WI38 (cell line): ENCODE results near the gene TMEM151A.

ENCODE experiments used
- H3K4me3 ChIP-seq: 2 replicates; pipeline ENCODE4 v1.5.1; 2011; ENCODE audit warnings: low read depth, mild to moderate bottlenecking, control low read depth, low read length
- TF ChIP-seq, protein P1 (sequence below): IDR thresholded peaks from 2 replicates; pipeline ENCODE4 v1.5.1; 2012; ENCODE audit warnings: low read depth, mild to moderate bottlenecking, control low read depth, low read length

The TMEM151A gene

DNA sequence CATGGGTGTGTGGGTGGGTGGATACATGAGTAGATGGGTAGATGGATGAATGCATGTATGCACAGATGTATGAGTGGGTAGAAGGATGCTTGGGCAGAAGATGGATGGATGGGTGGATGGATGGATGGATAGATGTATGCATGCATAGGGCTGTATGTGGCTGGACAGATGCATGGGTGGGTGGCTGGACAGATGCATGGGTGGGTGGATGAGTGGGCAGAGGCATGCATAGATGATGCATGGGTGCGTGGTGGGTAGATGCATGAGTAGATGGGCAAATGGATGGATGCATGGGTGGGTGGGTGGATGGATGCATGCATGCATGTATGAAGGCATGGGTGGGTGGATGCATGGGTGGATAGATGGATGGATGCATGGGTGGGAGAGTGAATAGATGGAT, 32.0 kb downstream of the TMEM151A start:
- TF ChIP-seq, protein P1, sequence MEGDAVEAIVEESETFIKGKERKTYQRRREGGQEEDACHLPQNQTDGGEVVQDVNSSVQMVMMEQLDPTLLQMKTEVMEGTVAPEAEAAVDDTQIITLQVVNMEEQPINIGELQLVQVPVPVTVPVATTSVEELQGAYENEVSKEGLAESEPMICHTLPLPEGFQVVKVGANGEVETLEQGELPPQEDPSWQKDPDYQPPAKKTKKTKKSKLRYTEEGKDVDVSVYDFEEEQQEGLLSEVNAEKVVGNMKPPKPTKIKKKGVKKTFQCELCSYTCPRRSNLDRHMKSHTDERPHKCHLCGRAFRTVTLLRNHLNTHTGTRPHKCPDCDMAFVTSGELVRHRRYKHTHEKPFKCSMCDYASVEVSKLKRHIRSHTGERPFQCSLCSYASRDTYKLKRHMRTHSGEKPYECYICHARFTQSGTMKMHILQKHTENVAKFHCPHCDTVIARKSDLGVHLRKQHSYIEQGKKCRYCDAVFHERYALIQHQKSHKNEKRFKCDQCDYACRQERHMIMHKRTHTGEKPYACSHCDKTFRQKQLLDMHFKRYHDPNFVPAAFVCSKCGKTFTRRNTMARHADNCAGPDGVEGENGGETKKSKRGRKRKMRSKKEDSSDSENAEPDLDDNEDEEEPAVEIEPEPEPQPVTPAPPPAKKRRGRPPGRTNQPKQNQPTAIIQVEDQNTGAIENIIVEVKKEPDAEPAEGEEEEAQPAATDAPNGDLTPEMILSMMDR, result no peak
- no peak overlapping the region for H3K4me3 ChIP-seq

DNA sequence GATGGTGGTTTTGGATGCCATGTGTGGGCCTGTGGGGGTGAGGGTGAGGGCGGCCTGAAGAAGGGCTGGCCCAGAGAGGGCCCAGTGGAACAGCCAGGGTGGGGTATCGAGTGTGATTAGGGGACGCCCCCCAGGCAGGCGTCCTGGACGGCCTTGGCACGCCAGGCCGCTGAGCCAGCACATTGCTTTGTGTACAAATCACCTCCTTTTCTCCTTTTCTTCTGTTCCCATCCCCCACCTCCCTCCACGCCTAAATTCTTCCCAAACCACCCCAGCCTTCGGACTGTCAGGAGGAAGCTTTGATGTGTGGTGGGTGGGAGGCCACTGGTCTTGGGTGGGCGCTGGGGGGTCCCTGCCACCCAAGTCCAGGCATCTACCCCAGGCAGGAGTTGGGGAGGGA, 33.0 kb downstream of the TMEM151A start:
- no peak overlapping the region for H3K4me3 ChIP-seq
- TF ChIP-seq, protein P1, result no peak

DNA sequence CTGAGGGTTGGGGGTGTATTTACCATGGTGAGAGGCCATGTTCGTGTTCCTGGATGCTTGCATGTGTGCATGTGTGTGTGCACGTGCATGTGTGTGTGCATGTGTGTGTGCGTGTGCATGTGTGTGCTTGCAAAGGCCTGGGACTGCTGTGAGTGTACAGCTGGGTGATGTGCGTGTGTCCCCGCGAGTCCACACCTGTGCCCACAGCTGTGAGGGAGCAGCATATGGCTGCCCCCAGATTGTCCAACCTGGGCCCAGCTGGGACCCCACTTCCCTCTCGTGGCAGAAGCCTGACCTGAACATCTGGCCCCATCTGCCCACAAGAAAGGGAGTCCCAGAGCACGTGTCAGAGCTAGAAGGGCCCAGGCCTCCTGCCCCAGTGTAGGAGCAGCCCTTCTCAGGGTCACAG, 33.6 kb downstream of the TMEM151A start:
- TF ChIP-seq, protein P1, result no peak
- no peak overlapping the region for H3K4me3 ChIP-seq

DNA sequence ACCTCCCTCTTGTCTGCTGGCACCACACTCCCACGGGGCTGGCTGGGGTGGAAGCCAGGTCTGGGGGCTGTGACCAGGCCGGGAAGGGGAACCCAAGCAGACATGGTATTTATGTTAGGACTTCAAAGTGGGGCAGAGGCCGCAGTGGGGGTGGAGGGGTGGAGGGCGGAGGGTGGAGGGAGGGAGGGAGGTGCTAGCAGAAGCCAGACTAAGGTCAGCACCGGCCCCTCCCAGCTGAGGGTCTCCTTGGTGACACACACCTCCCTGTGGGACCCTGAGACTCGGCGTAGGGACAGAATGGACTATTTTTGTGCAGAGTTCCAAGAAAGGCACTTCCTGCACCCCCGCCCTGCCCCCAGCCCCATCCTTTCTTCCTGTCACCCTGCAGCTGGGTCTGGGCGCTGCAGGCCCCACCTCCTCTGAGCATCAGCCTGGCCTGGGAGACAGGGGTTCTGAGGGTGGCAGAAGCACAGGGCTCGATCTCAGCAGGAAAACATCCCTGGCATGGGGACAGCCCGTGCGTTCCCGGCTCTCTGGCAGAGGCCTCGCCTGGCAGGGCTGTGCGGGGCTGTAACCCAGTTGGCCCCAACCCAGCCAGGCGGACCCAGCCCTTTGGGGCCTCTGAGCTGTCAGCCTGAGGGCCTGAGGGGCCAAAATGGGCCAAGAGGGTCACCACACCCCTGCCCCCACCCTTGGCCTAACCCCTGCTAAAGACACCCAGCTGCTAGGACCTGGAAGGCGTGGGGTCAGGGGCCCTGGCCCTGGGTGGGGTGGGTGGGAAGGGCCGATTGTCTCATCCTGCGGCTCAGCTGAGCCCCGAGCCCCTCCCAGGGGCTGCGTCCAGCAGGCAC, 34.8 kb downstream of the TMEM151A start:
- H3K4me3 ChIP-seq, result no peak overlapping the region
- TF ChIP-seq, protein P1, result no peak

DNA sequence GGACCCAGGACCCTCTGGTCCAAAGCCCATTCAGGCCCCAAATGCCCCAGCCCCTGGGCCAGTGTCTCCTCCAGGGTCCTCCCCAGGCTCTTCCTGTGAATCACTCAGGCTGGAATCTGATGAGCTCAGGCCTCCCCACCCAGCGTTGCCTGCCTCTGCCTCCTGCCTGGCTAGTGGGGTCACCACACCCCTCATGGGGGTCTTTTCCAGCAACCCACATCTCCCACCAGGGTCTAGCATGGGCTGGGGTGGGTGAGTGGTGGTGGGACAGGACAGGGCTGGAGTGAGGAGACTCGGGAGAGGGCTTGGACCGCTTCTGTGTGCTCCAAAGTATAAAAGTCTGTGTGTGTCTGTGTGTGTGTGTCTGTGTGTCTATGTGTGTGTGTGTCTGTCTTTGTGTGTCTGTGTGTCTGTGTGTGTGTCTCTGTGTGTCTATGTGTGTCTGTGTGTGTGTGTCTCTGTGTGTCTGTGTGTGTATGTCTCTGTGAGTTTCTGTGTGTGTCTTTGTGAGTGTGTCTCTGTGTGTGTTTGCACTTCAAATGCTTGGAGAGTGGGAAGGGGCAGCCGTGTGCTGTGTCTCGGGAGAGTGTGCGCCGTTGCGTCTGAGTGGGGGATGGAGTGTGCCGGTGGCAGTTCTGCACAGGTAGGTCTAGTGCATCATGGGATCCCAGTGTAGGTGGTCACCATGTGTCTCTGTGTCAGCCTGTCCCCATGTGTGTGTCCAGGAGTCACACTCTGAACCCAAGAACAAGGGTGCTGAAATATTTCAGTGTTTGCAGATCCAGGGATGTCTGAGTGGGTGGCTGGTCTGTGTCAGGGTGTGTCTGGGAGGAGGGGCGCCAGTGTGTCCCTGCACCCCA, 35.7 kb downstream of the TMEM151A start:
- TF ChIP-seq, protein P1, result 0 out of 2 replicates have a peak, but pooled peaks have one; percentile 9
- H3K4me3 ChIP-seq, result no peak overlapping the region

DNA sequence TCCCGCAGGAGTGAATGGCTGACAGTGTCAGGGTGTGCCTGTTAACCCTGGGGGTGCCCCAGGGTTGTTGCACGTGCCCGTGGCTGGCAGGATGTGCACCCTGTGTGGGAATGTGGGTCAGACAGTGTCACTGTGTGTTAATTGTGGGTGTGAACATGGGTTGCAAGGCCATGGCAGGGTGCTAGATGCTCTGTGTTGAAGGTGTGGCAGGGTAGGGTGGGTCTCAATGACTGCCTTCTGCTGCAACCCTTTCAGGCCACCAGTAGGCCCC, 36.3 kb downstream of the TMEM151A start:
- no peak overlapping the region for H3K4me3 ChIP-seq
- TF ChIP-seq, protein P1, result no peak
